Suprapubic skin (tissue), 4 donors: ENCODE results near the gene METTL9.
"Not testable (repeated sequence)": the region's sequence is repeated elsewhere in the genome, so short reads cannot be mapped to it uniquely, and the experiment has no call there.

ENCODE experiments used
- CTCF ChIP-seq, 2 donors: fragments of 200-600 bp in 1 of 2; fragments of 450-650 bp in 1 of 2; sonication (generic) in 1 of 2; IDR thresholded peaks; one replicate each; pipeline ENCODE4 v1.5.1; 2016 to 2019; ENCODE audit warnings: antibody characterized with exemption in 2 of 2, mild to moderate bottlenecking in 1 of 2, moderate library complexity in 1 of 2
- POLR2A ChIP-seq, 2 donors: fragments of 450-650 bp; IDR thresholded peaks; one replicate each; pipeline ENCODE4 v1.6.1; 2017; ENCODE audit warnings: antibody characterized with exemption in 2 of 2, mild to moderate bottlenecking in 2 of 2, moderate library complexity in 2 of 2
- POLR2AphosphoS5 ChIP-seq, 3 donors: sonication (generic); formaldehyde crosslinking; IDR thresholded peaks; one replicate each; pipeline ENCODE4 v1.6.1; 2017; ENCODE audit warnings: antibody characterized with exemption in 3 of 3

- TF ChIP-seq CTCF, POLR2A, POLR2AphosphoS5 (IDR thresholded peaks at IDR 0.05): not testable (repeated sequence)
Observed at GRCh38 chr16:21635694-21636093, 36.3 kb downstream of the METTL9 start.
